GM19193 (cell line): ENCODE results near the gene HOXC5.

Source experiments
- POLR2A ChIP-seq: IDR thresholded peaks from 4 replicates; pipeline ENCODE4 v1.6.1; 2011; ENCODE audit not compliant: insufficient read depth, insufficient read length; ENCODE audit errors: extremely low read depth

HOXC5 gene

GRCh38 chr12:54019924-54020590, 12.8 kb upstream of the HOXC5 start:
- no peak for TF ChIP-seq POLR2A

- TF ChIP-seq POLR2A: no peak
Observed at GRCh38 chr12:54020591-54021405, 12.1 kb upstream of the HOXC5 start.

GRCh38 chr12:54021432-54022013, 11.3 kb upstream of the HOXC5 start:
- TF ChIP-seq POLR2A: no peak

GRCh38 chr12:54022960-54023884, 9.6 kb upstream of the HOXC5 start:
- TF ChIP-seq POLR2A: no peak

- no peak for TF ChIP-seq POLR2A
Observed at GRCh38 chr12:54024127-54024526, 8.7 kb upstream of the HOXC5 start.

- TF ChIP-seq POLR2A: no peak
Observed at GRCh38 chr12:54024581-54025305, 8.1 kb upstream of the HOXC5 start.

GRCh38 chr12:54025499-54026405, 7.1 kb upstream of the HOXC5 start:
- no peak for TF ChIP-seq POLR2A

GRCh38 chr12:54026640-54027441, 6.0 kb upstream of the HOXC5 start:
- no peak for TF ChIP-seq POLR2A

GRCh38 chr12:54027442-54027786, 5.4 kb upstream of the HOXC5 start:
- no peak for TF ChIP-seq POLR2A

- no peak for TF ChIP-seq POLR2A
Observed at GRCh38 chr12:54028314-54029201, 4.3 kb upstream of the HOXC5 start, which contains the start of gene HOXC6. Gene HOXC6 (plus strand): TSS chr12:54028440. CDS start chr12:54028522, 82 bp downstream.
